Neuronal stem cell (in vitro differentiated cells): ENCODE measurements around the gene C11orf54.

Experiments
- DNase-seq: peaks from one replicate; pipeline ENCODE4 v3.0.0-alpha.2; 2013; ENCODE audit warnings: low spot score
- H2AFZ ChIP-seq: one replicate; pipeline ENCODE4 v1.6.1; 2013; ENCODE audit warnings: mild to moderate bottlenecking, low read length, inconsistent platforms
- H2AK5ac ChIP-seq: 2 replicates; pipeline ENCODE4 v1.6.1; 2013; ENCODE audit warnings: low read depth, mild to moderate bottlenecking, inconsistent platforms, low read length, moderate library complexity, mixed read lengths
- H2BK120ac ChIP-seq: 2 replicates; pipeline ENCODE4 v1.6.1; 2013; ENCODE audit warnings: low read depth, mild to moderate bottlenecking, inconsistent platforms, low read length, moderate library complexity, mixed read lengths
- H2BK12ac ChIP-seq: one replicate; pipeline ENCODE4 v1.6.1; 2013; ENCODE audit warnings: low read length, inconsistent platforms
- H2BK15ac ChIP-seq: 2 replicates; pipeline ENCODE4 v1.6.1; 2013; ENCODE audit warnings: mild to moderate bottlenecking, low read length, inconsistent platforms, mixed read lengths
- H2BK5ac ChIP-seq: one replicate; pipeline ENCODE4 v1.6.1; 2013; ENCODE audit warnings: inconsistent platforms, mild to moderate bottlenecking, low read length, moderate library complexity
- H3K14ac ChIP-seq: one replicate; pipeline ENCODE4 v1.6.1; 2013; ENCODE audit warnings: low read length, inconsistent platforms
- H3K18ac ChIP-seq: 2 replicates; pipeline ENCODE4 v1.6.1; 2013; ENCODE audit warnings: low read length, inconsistent platforms
- H3K23ac ChIP-seq: 2 replicates; pipeline ENCODE4 v1.6.1; 2013; ENCODE audit warnings: low read depth, mild to moderate bottlenecking, mixed read lengths, low read length, inconsistent platforms; ENCODE audit not compliant: poor library complexity
- H3K27ac ChIP-seq: replicated peaks from 3 replicates; pipeline ENCODE4 v1.5.1; 2013; ENCODE audit warnings: low read length, inconsistent platforms
- H3K27me3 ChIP-seq, 3 experiments: 2 replicates each; pipeline ENCODE4 v1.6.1; 2013; ENCODE audit warnings: low read length in 3 of 3, mild to moderate bottlenecking in 2 of 3, inconsistent platforms in 1 of 3, low read depth in 1 of 3, mixed read lengths in 1 of 3, moderate library complexity in 1 of 3; ENCODE audit not compliant: control insufficient read depth in 3 of 3, insufficient read depth in 3 of 3
- H3K36me3 ChIP-seq, 2 donors: replicated peaks in 1 of 2; 2 replicates each; pipeline ENCODE4 v1.6.1; 2013; ENCODE audit warnings: low read length in 2 of 2; ENCODE audit not compliant: control insufficient read depth in 2 of 2, insufficient read depth in 2 of 2
- H3K4ac ChIP-seq: 2 replicates; pipeline ENCODE4 v1.6.1; 2013; ENCODE audit warnings: inconsistent platforms, mild to moderate bottlenecking, low read length, moderate library complexity
- H3K4me1 ChIP-seq, 2 donors: 1 replicate in 1 of 2; 2 replicates in 1 of 2; pipeline ENCODE4 v1.6.1; 2013; ENCODE audit warnings: low read length in 2 of 2, low read depth in 1 of 2; ENCODE audit not compliant: control insufficient read depth in 2 of 2, insufficient read depth in 1 of 2
- H3K4me2 ChIP-seq: one replicate; pipeline ENCODE4 v1.6.1; 2013; ENCODE audit warnings: mild to moderate bottlenecking, low read length, inconsistent platforms; ENCODE audit not compliant: insufficient read depth, poor library complexity, severe bottlenecking
- H3K4me3 ChIP-seq, 2 donors: 2 replicates each; pipeline ENCODE4 v1.5.1; 2013; ENCODE audit warnings: low read length in 2 of 2, mild to moderate bottlenecking in 2 of 2, inconsistent platforms in 1 of 2, moderate library complexity in 1 of 2
- H3K79me1 ChIP-seq: one replicate; pipeline ENCODE4 v1.6.1; 2013; ENCODE audit warnings: low read depth, mild to moderate bottlenecking, inconsistent platforms, low read length, moderate library complexity
- H3K9ac ChIP-seq: one replicate; pipeline ENCODE4 v1.6.1; 2013; ENCODE audit warnings: mild to moderate bottlenecking, low read depth, low read length, inconsistent platforms; ENCODE audit not compliant: poor library complexity
- H3K9me3 ChIP-seq, 2 donors: replicated peaks in 1 of 2; 2 replicates each; pipeline versions ENCODE3 to v1.6.1; 2013; ENCODE audit warnings: low read length in 2 of 2, mild to moderate bottlenecking in 2 of 2, inconsistent platforms in 1 of 2, low read depth in 1 of 2, mixed read lengths in 1 of 2, moderate library complexity in 1 of 2; ENCODE audit not compliant: control insufficient read depth in 2 of 2, insufficient read depth in 1 of 2
- H4K8ac ChIP-seq: one replicate; pipeline ENCODE4 v1.6.1; 2013; ENCODE audit warnings: low read depth, mild to moderate bottlenecking, inconsistent platforms, low read length, moderate library complexity
- H4K91ac ChIP-seq: one replicate; pipeline ENCODE4 v1.6.1; 2013; ENCODE audit warnings: low read length, low read depth, mild to moderate bottlenecking, inconsistent platforms; ENCODE audit not compliant: poor library complexity
- WGBS, 2 donors: extraction: QIAGEN DNeasy Blood & Tissue Kit; methylation state at CpG; one replicate each; pipeline ENCODE4 v1.1.7; 2013; ENCODE audit warnings: missing lambda C conversion rate in 2 of 2, mixed read lengths in 1 of 2; ENCODE audit not compliant: insufficient read length in 2 of 2, insufficient replicate concordance in 1 of 2; ENCODE audit errors: extremely low coverage in 2 of 2; 5-methylcytosine and 5-hydroxymethylcytosine counted together

C11orf54 gene

GRCh38 chr11:93747122-93747521, 5.7 kb downstream of the C11orf54 start:
- WGBS, 2 donors = no CpG with 5 or more reads among the region's 1 CpG

DNA sequence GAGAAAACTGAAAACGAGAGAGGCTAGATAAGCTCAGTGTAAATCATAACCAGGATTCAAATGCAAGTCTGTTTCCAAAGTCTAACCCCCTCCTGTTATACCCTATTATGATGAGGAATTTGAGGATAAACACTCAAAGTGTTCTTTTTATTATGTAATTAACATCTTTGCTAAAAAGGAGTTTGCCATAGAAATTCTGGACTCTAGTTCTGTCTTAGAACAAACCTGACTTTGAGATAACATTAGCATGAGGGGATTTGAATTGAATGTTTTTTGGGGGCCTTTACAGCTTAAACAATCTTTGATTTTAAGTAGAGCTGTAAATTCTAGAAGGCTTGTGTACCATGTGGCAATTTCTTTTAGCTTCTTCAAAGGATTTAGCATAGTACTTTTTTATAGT, 9.5 kb downstream of the C11orf54 start:
- no peak overlapping the region for H2BK15ac ChIP-seq
- WGBS, 2 donors = no CpG with 5 or more reads among the region's 1 CpG
- no peak overlapping the region for H2BK120ac ChIP-seq
- no peaks in the 10 kb centered on the region for H3K27me3 ChIP-seq
- no peaks in the 10 kb centered on the region for H3K79me1 ChIP-seq
- no peak overlapping the region for H3K9ac ChIP-seq
- no peak overlapping the region for H2BK12ac ChIP-seq
- H3K23ac ChIP-seq = no peak overlapping the region
- no peak overlapping the region for H3K18ac ChIP-seq
- no peak for DNase-seq
- no peak overlapping the region for H4K8ac ChIP-seq
- no peak overlapping the region for H2BK5ac ChIP-seq
- H4K91ac ChIP-seq = no peak overlapping the region
- H3K36me3 ChIP-seq = peaks cover 3 to 39% of the 10 kb centered on the region in 2 donors
- H3K4me2 ChIP-seq = no peak overlapping the region
- H3K14ac ChIP-seq = no peak overlapping the region
- H3K9me3 ChIP-seq = no peaks in the 10 kb centered on the region
- H2AFZ ChIP-seq = no peak overlapping the region
- no peak overlapping the region for H2AK5ac ChIP-seq
- H3K4ac ChIP-seq = no peak overlapping the region
- no peak overlapping the region for H3K27ac ChIP-seq
- H3K4me3 ChIP-seq = no peak overlapping the region
- H3K4me1 ChIP-seq = no peaks in the 10 kb centered on the region

More at GRCh38 chr11:93747122-93747521, 5.7 kb downstream of the C11orf54 start:
- no peak overlapping the region for H4K8ac ChIP-seq
- H3K9ac ChIP-seq = no peak overlapping the region
- H3K9me3 ChIP-seq = no peaks in the 10 kb centered on the region
- no peak overlapping the region for H3K14ac ChIP-seq
- no peak overlapping the region for H3K4me3 ChIP-seq
- H2AFZ ChIP-seq = no peak overlapping the region
- H3K27ac ChIP-seq = no peak overlapping the region
- no peaks in the 10 kb centered on the region for H3K27me3 ChIP-seq
- no peak overlapping the region for H2AK5ac ChIP-seq
- H3K36me3 ChIP-seq = peaks cover 0 to 22% of the 10 kb centered on the region in 2 donors
- no peak overlapping the region for H2BK15ac ChIP-seq
- H3K4me2 ChIP-seq = no peak overlapping the region
- no peak overlapping the region for H4K91ac ChIP-seq
- no peak overlapping the region for H3K4ac ChIP-seq
- no peak overlapping the region for H3K18ac ChIP-seq
- peaks cover 4% of the 10 kb centered on the region for H3K79me1 ChIP-seq
- no peak for DNase-seq
- H3K23ac ChIP-seq = no peak overlapping the region
- H2BK5ac ChIP-seq = no peak overlapping the region
- no peak overlapping the region for H2BK12ac ChIP-seq
- H2BK120ac ChIP-seq = no peak overlapping the region
- H3K4me1 ChIP-seq = peaks cover 0 to 4% of the 10 kb centered on the region in 2 donors

DNA sequence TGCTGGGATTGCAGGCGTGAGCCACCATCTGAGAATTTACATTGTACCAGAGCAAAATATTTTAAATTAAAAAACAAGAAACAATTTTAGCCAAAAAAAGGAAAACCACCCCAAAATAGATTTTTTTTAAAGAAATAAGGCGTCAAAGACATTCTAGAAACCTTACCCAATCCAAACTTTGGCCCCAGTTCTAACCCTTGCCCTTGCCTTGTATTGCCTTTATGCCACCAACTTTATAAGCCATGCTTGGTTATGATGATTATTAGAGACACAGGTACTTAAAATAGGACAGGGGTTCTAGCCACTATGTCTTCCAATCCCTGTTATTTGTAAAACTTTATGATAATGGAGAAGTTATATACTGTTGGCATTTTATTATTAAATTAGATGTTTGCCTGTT, 11.8 kb downstream of the C11orf54 start:
- H3K79me1 ChIP-seq = no peaks in the 10 kb centered on the region
- H2AFZ ChIP-seq = no peak overlapping the region
- no peaks in the 10 kb centered on the region for H3K4me1 ChIP-seq
- no peak overlapping the region for H4K8ac ChIP-seq
- no peak overlapping the region for H3K4me2 ChIP-seq
- no peak for DNase-seq
- H2BK120ac ChIP-seq = no peak overlapping the region
- H3K9me3 ChIP-seq = no peaks in the 10 kb centered on the region
- no peak overlapping the region for H2BK5ac ChIP-seq
- WGBS, 2 donors = no CpG with 5 or more reads among the region's 2 CpGs
- H3K27ac ChIP-seq = no peak overlapping the region
- H3K27me3 ChIP-seq = no peaks in the 10 kb centered on the region
- no peak overlapping the region for H3K23ac ChIP-seq
- no peak overlapping the region for H3K4me3 ChIP-seq
- no peak overlapping the region for H3K9ac ChIP-seq
- H2AK5ac ChIP-seq = no peak overlapping the region
- H3K4ac ChIP-seq = no peak overlapping the region
- H3K36me3 ChIP-seq = peaks cover 9 to 61% of the 10 kb centered on the region in 2 donors
- H4K91ac ChIP-seq = no peak overlapping the region
- no peak overlapping the region for H3K18ac ChIP-seq
- H2BK12ac ChIP-seq = no peak overlapping the region
- H3K14ac ChIP-seq = no peak overlapping the region
- no peak overlapping the region for H2BK15ac ChIP-seq

DNA sequence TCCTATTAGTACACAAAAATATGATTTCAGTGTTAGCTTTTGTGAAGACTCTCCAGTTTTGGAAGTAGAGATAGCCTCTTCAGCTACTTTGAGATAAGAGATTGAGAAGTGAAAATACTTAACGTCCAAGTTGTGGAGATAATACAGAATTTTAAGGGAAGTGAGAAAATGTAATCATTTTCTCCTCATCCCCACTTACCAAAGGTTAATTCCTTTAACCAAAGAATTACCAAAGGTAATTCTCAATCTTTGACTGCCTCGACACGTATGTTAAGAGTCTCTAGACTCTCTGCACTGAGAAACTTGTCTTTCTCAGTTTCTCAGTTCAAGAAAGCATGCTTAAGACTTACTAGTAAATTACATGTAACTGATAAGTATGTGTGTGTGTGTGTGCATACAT, 15.3 kb downstream of the C11orf54 start:
- Histone ChIP-seq H3K4ac (no peak overlapping the region), H2BK15ac (no peak overlapping the region), H2BK12ac (no peak overlapping the region), H3K14ac (no peak overlapping the region), H3K27ac (no peak overlapping the region), H3K36me3 (peaks cover 14 to 82% of the 10 kb centered on the region in 2 donors), H2AK5ac (no peak overlapping the region), H3K27me3 (no peaks in the 10 kb centered on the region), H3K4me2 (no peak overlapping the region), H2BK120ac (no peak overlapping the region), H2AFZ (no peak overlapping the region), H3K9ac (no peak overlapping the region), H4K91ac (no peak overlapping the region), H3K4me3 (no peak overlapping the region), H3K4me1 (no peaks in the 10 kb centered on the region), H3K18ac (no peak overlapping the region), H4K8ac (no peak overlapping the region), H3K23ac (no peak overlapping the region), H3K79me1 (no peaks in the 10 kb centered on the region), H3K9me3 (no peaks in the 10 kb centered on the region), H2BK5ac (no peak overlapping the region)
- WGBS, 2 donors = no CpG with 5 or more reads among the region's 3 CpGs
- DNase-seq = no peak
